IMR-90 (cell line): ENCODE measurements around the gene PLPP3. TPM values are rescaled to one million over a fixed set of nuclear protein-coding genes. Genes with fewer than 3 reads are reported as not detected.

Source experiments
- ATAC-seq: fragments of 200-7000 bp; cut with Tn5 transposase; 2 replicates; pipeline ENCODE4 v1.9.1; 2020; ENCODE audit warnings: low read depth, mild to moderate bottlenecking, moderate library complexity
- BruUV-seq: library from RNA; stranded (reverse); fragments of 400-500 nt; replicated peaks from 2 replicates; lab custom pipeline; 2021; lab: Mats Ljungman, UMichigan
- CTCF ChIA-PET: fragments of 300-600 bp; formaldehyde crosslinking; extraction: SDS; loops from one replicate; lab custom pipeline; 2021; ENCODE audit warnings: antibody characterized with exemption; lab: Yijun Ruan, JAX
- POLR2A ChIA-PET: fragments of 300-600 bp; sonication (Branson Sonifier 250); formaldehyde crosslinking; loops from one replicate; lab custom pipeline; 2022; ENCODE audit warnings: antibody characterized with exemption; ENCODE audit not compliant: unreplicated experiment; lab: Charles Lee
- DNase-seq: peaks from one replicate; pipeline ENCODE4 v3.0.0; 2013
- H2AFZ ChIP-seq: replicated peaks from 2 replicates; pipeline ENCODE3; 2013; ENCODE audit warnings: low read length, mild to moderate bottlenecking; ENCODE audit not compliant: poor library complexity
- H2AK5ac ChIP-seq: 2 replicates; pipeline ENCODE4 v1.6.1; 2013; ENCODE audit warnings: low read depth, low read length, inconsistent platforms
- H2AK9ac ChIP-seq: replicated peaks from 2 replicates; pipeline ENCODE3; 2013; ENCODE audit warnings: mild to moderate bottlenecking, low read depth, low read length, moderate library complexity; ENCODE audit not compliant: poor library complexity
- H2BK120ac ChIP-seq: 2 replicates; pipeline ENCODE4 v1.6.1; 2013; ENCODE audit warnings: low read depth, low read length, inconsistent platforms
- H2BK15ac ChIP-seq: 3 replicates; pipeline ENCODE4 v1.6.1; 2013; ENCODE audit warnings: low read depth, low read length, inconsistent platforms
- H2BK20ac ChIP-seq: 2 replicates; pipeline ENCODE4 v1.6.1; 2013; ENCODE audit warnings: low read depth, mild to moderate bottlenecking, inconsistent platforms, low read length, moderate library complexity
- H2BK5ac ChIP-seq: 2 replicates; pipeline ENCODE4 v1.6.1; 2013; ENCODE audit warnings: mild to moderate bottlenecking, low read depth, low read length, inconsistent platforms; ENCODE audit not compliant: poor library complexity, severe bottlenecking
- H3K14ac ChIP-seq: replicated peaks from 2 replicates; pipeline ENCODE4 v1.6.1; 2013; ENCODE audit warnings: low read depth, low read length, inconsistent platforms
- H3K18ac ChIP-seq: 2 replicates; pipeline ENCODE4 v1.6.1; 2013; ENCODE audit warnings: low read depth, low read length, control low read depth
- H3K23ac ChIP-seq: 2 replicates; pipeline ENCODE4 v1.6.1; 2013; ENCODE audit warnings: low read depth, low read length, inconsistent platforms
- H3K27ac ChIP-seq: 2 replicates; pipeline ENCODE4 v1.5.1; 2013; ENCODE audit warnings: mild to moderate bottlenecking, control low read depth, low read length; ENCODE audit not compliant: insufficient read depth
- H3K27me3 ChIP-seq: 2 replicates; pipeline ENCODE4 v1.6.1; 2013; ENCODE audit warnings: low read length; ENCODE audit not compliant: control insufficient read depth, insufficient read depth
- H3K36me3 ChIP-seq: 2 replicates; pipeline ENCODE4 v1.6.1; 2013; ENCODE audit warnings: low read length, mixed read lengths; ENCODE audit not compliant: control insufficient read depth, insufficient read depth
- H3K4ac ChIP-seq: 2 replicates; pipeline ENCODE4 v1.6.1; 2013; ENCODE audit warnings: low read depth, low read length, inconsistent platforms
- H3K4me1 ChIP-seq: 2 replicates; pipeline ENCODE4 v1.6.1; 2013; ENCODE audit warnings: low read length, mixed read lengths; ENCODE audit not compliant: control insufficient read depth, insufficient read depth
- H3K4me2 ChIP-seq: 2 replicates; pipeline ENCODE4 v1.6.1; 2013; ENCODE audit warnings: low read depth, mild to moderate bottlenecking, control low read depth, low read length, moderate library complexity
- H3K4me3 ChIP-seq: 2 replicates; pipeline ENCODE4 v1.5.1; 2013; ENCODE audit warnings: low read depth, mild to moderate bottlenecking, control low read depth, low read length, moderate library complexity; ENCODE audit not compliant: insufficient read depth
- H3K56ac ChIP-seq: 2 replicates; pipeline ENCODE4 v1.6.1; 2013; ENCODE audit warnings: low read length, inconsistent platforms; ENCODE audit not compliant: insufficient read depth; ENCODE audit errors: extremely low read depth
- H3K79me1 ChIP-seq, 2 experiments: 2 replicates each; pipeline ENCODE4 v1.6.1; 2013; ENCODE audit warnings: low read length in 2 of 2, inconsistent platforms in 1 of 2, low read depth in 1 of 2
- H3K9ac ChIP-seq: 2 replicates; pipeline ENCODE4 v1.6.1; 2013; ENCODE audit warnings: low read depth, low read length, control low read depth
- H3K9me1 ChIP-seq: 2 replicates; pipeline ENCODE4 v1.6.1; 2013; ENCODE audit warnings: low read length, inconsistent platforms; ENCODE audit not compliant: insufficient read depth
- H3K9me3 ChIP-seq: 2 replicates; pipeline ENCODE4 v1.6.1; 2013; ENCODE audit warnings: low read length; ENCODE audit not compliant: control insufficient read depth, insufficient read depth
- H4K20me1 ChIP-seq: 2 replicates; pipeline ENCODE4 v1.6.1; 2013; ENCODE audit warnings: low read length, inconsistent platforms; ENCODE audit not compliant: insufficient read depth
- H4K5ac ChIP-seq: 2 replicates; pipeline ENCODE4 v1.6.1; 2013; ENCODE audit warnings: mild to moderate bottlenecking, low read depth, low read length, control low read depth
- H4K8ac ChIP-seq, 2 experiments: 2 replicates each; pipeline ENCODE4 v1.6.1; 2013; ENCODE audit warnings: low read depth in 2 of 2, low read length in 2 of 2, control low read depth in 1 of 2, inconsistent platforms in 1 of 2
- H4K91ac ChIP-seq: 2 replicates; pipeline ENCODE4 v1.6.1; 2013; ENCODE audit warnings: low read depth, low read length, inconsistent platforms; ENCODE audit not compliant: insufficient read depth
- BHLHE40 ChIP-seq: fragments of 150-350 bp; IDR thresholded peaks from 2 replicates; pipeline ENCODE4 v1.6.1; 2016; ENCODE audit warnings: mild to moderate bottlenecking, low read depth, low read length
- CEBPB ChIP-seq: IDR thresholded peaks from 2 replicates; pipeline ENCODE4 v1.6.1; 2012; ENCODE audit warnings: low read depth, low read length, improper control_type of control experiment
- CHD1 ChIP-seq: IDR thresholded peaks from 2 replicates; pipeline ENCODE4 v1.6.1; 2012; ENCODE audit warnings: low read depth, low read length, improper control_type of control experiment
- CTCF ChIP-seq: conservative IDR thresholded peaks from 2 replicates; pipeline ENCODE4 v1.5.1; 2012; ENCODE audit warnings: mild to moderate bottlenecking, low read depth, low read length, improper control_type of control experiment
- ELK1 ChIP-seq: fragments of 150-350 bp; IDR thresholded peaks from 2 replicates; pipeline ENCODE4 v1.6.1; 2016; ENCODE audit warnings: low read depth, mild to moderate bottlenecking, low read length, moderate library complexity, borderline replicate concordance
- FOS ChIP-seq: fragments of 150-350 bp; IDR thresholded peaks from 2 replicates; pipeline ENCODE4 v1.6.1; 2016; ENCODE audit warnings: low read depth, low read length
- MAFK ChIP-seq: IDR thresholded peaks from 2 replicates; pipeline ENCODE4 v1.6.1; 2012; ENCODE audit warnings: low read depth, low read length, improper control_type of control experiment
- MAZ ChIP-seq: IDR thresholded peaks from 2 replicates; pipeline ENCODE4 v1.6.1; 2012; ENCODE audit warnings: low read depth, mild to moderate bottlenecking, low read length, improper control_type of control experiment, moderate library complexity, borderline replicate concordance
- NFE2L2 ChIP-seq: fragments of 150-350 bp; IDR thresholded peaks from 2 replicates; pipeline ENCODE4 v1.6.1; 2016; ENCODE audit warnings: low read depth, mild to moderate bottlenecking, low read length
- POLR2A ChIP-seq: IDR thresholded peaks from 2 replicates; pipeline ENCODE4 v1.6.1; 2012; ENCODE audit warnings: mild to moderate bottlenecking, low read depth, low read length
- RAD21 ChIP-seq: IDR thresholded peaks from 2 replicates; pipeline ENCODE4 v1.6.1; 2012; ENCODE audit warnings: low read length, improper control_type of control experiment
- RFX5 ChIP-seq: IDR thresholded peaks from 2 replicates; pipeline ENCODE4 v1.8.0; 2012; ENCODE audit warnings: low read depth, mild to moderate bottlenecking, low read length, moderate library complexity
- SMC3 ChIP-seq: fragments of 150-350 bp; IDR thresholded peaks from 2 replicates; pipeline ENCODE4 v1.6.1; 2016; ENCODE audit warnings: low read depth, mild to moderate bottlenecking, antibody characterized with exemption, low read length, moderate library complexity
- WGBS, 2 experiments: methylation state at CpG; one replicate each; pipeline versions ENCODE4 v1.1.5 to v1.1.7; 2013; ENCODE audit warnings: missing lambda C conversion rate in 2 of 2; ENCODE audit not compliant: insufficient read length in 1 of 2; ENCODE audit errors: extremely low coverage in 2 of 2; 5-methylcytosine and 5-hydroxymethylcytosine counted together
- dilution Hi-C: fragments of 300-500 bp; cut with HindIII; formaldehyde crosslinking; loops from one replicate; pipeline ENCODE4 v1.14.3; 2018; ENCODE audit warnings: low sequenced_read_pairs; ENCODE audit not compliant: unreplicated experiment
- in situ Hi-C: fragments of 300-500 bp; cut with MboI; formaldehyde crosslinking; loops from 3 replicates; pipeline ENCODE4 v1.14.3; 2019; ENCODE audit warnings: low sequenced_read_pairs, inconsistent platforms, mixed read lengths
- intact Hi-C: fragments of 100-400 bp; cut with micrococcal nuclease; formaldehyde crosslinking; loops from 2 replicates; pipeline ENCODE4 v1.10.0; 2022
- polyA plus RNA-seq, 3 experiments: library from polyadenylated mRNA; depleted of rRNA; stranded (reverse); fragments of >200 nt; gene quantifications; 2 replicates each; pipeline ENCODE4 v1.2.3, GENCODE V29; 2012; ENCODE audit warnings: low replicate concordance in 1 of 3
- total RNA-seq: library from RNA; depleted of rRNA; stranded (reverse); fragments of >200 nt; gene quantifications from 2 replicates; pipeline ENCODE4 v1.2.3, GENCODE V29; 2012

PLPP3 gene
- total and polyA plus RNA-seq, 2 of the 4 experiments (the other 2 are of a cell fraction) = 49.9 to 56.6 TPM

GRCh38 chr1:56539520-56539931 lies 39.8 kb downstream of the PLPP3 start:
- BruUV-seq = no TSS peak
- Histone ChIP-seq H3K27me3 (no peaks in the 10 kb centered on the region), H3K14ac (no peak overlapping the region), H3K9ac (no peak overlapping the region), H2BK120ac (no peak overlapping the region), H4K8ac (no peak overlapping the region), H4K20me1 (peaks cover 90% of the 10 kb centered on the region), H3K4me2 (peak overlapping the region; percentile 3; the same call in 1 of the 2 replicates), H2AFZ (no peak overlapping the region), H3K27ac (no peak overlapping the region), H4K91ac (no peak overlapping the region), H2AK5ac (no peak overlapping the region), H3K79me1 (peaks cover 32 to 90% of the 10 kb centered on the region in 2 experiments), H3K9me1 (peaks cover 10% of the 10 kb centered on the region), H2BK15ac (no peak overlapping the region), H2BK20ac (no peak overlapping the region), H3K56ac (no peak overlapping the region), H4K5ac (no peak overlapping the region), H2AK9ac (no peak overlapping the region), H2BK5ac (no peak overlapping the region), H3K23ac (no peak overlapping the region), H3K9me3 (no peaks in the 10 kb centered on the region), H3K4ac (no peak overlapping the region), H3K4me3 (no peak overlapping the region), H3K4me1 (peaks cover 5% of the 10 kb centered on the region; the same call in 1 of the 2 replicates), H3K36me3 (peaks cover 40% of the 10 kb centered on the region), H3K18ac (no peak overlapping the region)
- TF ChIP-seq RAD21 (no peak), CHD1 (no peak), POLR2A (no peak), CTCF (no peak), NFE2L2 (no peak), BHLHE40 (no peak), RFX5 (no peak), ELK1 (no peak), FOS (no peak), CEBPB (no peak), SMC3 (no peak), MAFK (no peak), MAZ (no peak)
- WGBS, 2 experiments = 0% methylated on average over 1 of the region's 2 CpGs; no CpG with 5 or more reads in 1 of the 2 experiments
- no peak for DNase-seq
- ChIA-PET CTCF (interaction anchor here (0.5 kb wide), 1 partner anchor 479 kb away, joined by 3 read pairs; no protein-coding TSS in a partner anchor), POLR2A (no interaction called here)
- dilution Hi-C loops = no loop called here
- ATAC-seq = no peak
- in situ Hi-C loops = no loop called here
- intact Hi-C loops = no loop called here
